ENCODE data around the gene KLHL36. TPM values are rescaled to one million over a fixed set of nuclear protein-coding genes. Genes with fewer than 3 reads are reported as not detected.

KLHL36 gene
- total RNA-seq, 1 donor from 2014 or later: 39.3 TPM

DNA sequence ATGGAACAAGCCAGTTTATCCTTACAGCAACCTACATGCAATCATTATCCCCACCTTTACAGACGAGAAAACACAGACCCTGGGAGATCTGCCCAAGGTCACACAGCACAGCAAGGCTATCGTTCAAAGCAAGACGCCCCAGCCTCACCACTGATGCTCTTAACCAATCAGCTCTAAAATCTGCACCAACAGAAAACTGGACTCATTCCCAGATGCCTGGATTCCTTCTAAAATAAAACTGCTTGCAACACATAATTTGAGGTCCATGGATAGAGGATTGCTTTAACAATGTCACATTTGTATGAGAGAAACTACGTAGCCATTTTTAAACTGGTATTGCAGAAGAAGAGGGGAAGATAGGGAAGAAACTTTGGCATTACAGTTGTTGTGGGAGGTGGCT is 37.3 kb upstream of the KLHL36 start:
- DNase-seq (ENCODE audit: extremely low spot score in 2 of 2): no peak
- intact Hi-C loops (cut with DNase I): no loop called here
- Histone ChIP-seq H3K9me3 (no peaks in the 10 kb centered on the region), H3K4me3 (no peak overlapping the region), H3K27ac (no peak overlapping the region), H3K27me3 (no peaks in the 10 kb centered on the region), H3K4me1 (peaks cover 13% of the 10 kb centered on the region), H3K36me3 (no peaks in the 10 kb centered on the region)
- no peak for TF ChIP-seq POLR2AphosphoS5 (IDR thresholded peaks at IDR 0.05; ENCODE audit: insufficient read depth in 1 of 2, low read depth in 1 of 2)
- TF ChIP-seq, protein P1, sequence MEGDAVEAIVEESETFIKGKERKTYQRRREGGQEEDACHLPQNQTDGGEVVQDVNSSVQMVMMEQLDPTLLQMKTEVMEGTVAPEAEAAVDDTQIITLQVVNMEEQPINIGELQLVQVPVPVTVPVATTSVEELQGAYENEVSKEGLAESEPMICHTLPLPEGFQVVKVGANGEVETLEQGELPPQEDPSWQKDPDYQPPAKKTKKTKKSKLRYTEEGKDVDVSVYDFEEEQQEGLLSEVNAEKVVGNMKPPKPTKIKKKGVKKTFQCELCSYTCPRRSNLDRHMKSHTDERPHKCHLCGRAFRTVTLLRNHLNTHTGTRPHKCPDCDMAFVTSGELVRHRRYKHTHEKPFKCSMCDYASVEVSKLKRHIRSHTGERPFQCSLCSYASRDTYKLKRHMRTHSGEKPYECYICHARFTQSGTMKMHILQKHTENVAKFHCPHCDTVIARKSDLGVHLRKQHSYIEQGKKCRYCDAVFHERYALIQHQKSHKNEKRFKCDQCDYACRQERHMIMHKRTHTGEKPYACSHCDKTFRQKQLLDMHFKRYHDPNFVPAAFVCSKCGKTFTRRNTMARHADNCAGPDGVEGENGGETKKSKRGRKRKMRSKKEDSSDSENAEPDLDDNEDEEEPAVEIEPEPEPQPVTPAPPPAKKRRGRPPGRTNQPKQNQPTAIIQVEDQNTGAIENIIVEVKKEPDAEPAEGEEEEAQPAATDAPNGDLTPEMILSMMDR (IDR thresholded peaks at IDR 0.05): no peak
- TF ChIP-seq POLR2A (IDR thresholded peaks at IDR 0.05): no peak

DNA sequence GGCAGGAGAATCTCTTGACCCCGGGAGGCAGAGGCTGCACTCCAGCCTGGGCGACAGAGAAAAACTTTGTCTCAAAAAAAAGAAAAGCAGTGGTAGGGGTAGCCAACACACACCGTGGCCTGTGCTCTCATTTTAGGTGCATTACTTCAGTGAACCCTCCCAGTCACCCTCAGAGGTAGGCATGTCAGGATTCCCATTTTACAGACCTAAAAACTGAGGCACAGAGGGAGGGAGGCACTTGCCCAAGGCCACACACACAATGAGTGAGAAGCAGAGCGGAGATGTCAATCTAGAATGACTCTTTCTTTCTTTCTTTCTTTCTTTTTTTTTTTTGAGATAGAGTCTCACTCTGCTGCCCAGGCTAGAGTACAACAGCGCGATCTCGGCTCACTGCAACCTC is 35.6 kb upstream of the KLHL36 start:
- Histone ChIP-seq H3K4me3 (no peak overlapping the region), H3K4me1 (peaks cover 29% of the 10 kb centered on the region), H3K9me3 (no peaks in the 10 kb centered on the region), H3K27me3 (no peaks in the 10 kb centered on the region), H3K27ac (no peak overlapping the region), H3K36me3 (no peaks in the 10 kb centered on the region)
- TF ChIP-seq, protein P1 (IDR thresholded peaks at IDR 0.05): no peak
- TF ChIP-seq POLR2A (IDR thresholded peaks at IDR 0.05): no peak
- no peak for TF ChIP-seq POLR2AphosphoS5 (IDR thresholded peaks at IDR 0.05; ENCODE audit: insufficient read depth in 1 of 2, low read depth in 1 of 2)
- intact Hi-C loops (cut with DNase I): no loop called here
- DNase-seq (ENCODE audit: extremely low spot score in 2 of 2): no peak

GRCh38 chr16:84613408-84614072 is 34.8 kb upstream of the KLHL36 start:
- no peak for DNase-seq (ENCODE audit: extremely low spot score in 2 of 2)
- Histone ChIP-seq H3K27me3 (no peaks in the 10 kb centered on the region), H3K4me1 (peaks cover 33% of the 10 kb centered on the region), H3K36me3 (no peaks in the 10 kb centered on the region), H3K27ac (no peak overlapping the region), H3K9me3 (no peaks in the 10 kb centered on the region), H3K4me3 (no peak overlapping the region)
- TF ChIP-seq POLR2A (IDR thresholded peaks at IDR 0.05) (no peak), POLR2AphosphoS5 (IDR thresholded peaks at IDR 0.05; ENCODE audit: insufficient read depth in 1 of 2, low read depth in 1 of 2) (no peak)
- TF ChIP-seq, protein P1 (IDR thresholded peaks at IDR 0.05): no peak
- intact Hi-C loops (cut with DNase I): no loop called here

GRCh38 chr16:84614073-84614459 is 34.2 kb upstream of the KLHL36 start:
- Histone ChIP-seq H3K4me3 (no peak overlapping the region), H3K27me3 (no peaks in the 10 kb centered on the region), H3K4me1 (peaks cover 38% of the 10 kb centered on the region), H3K27ac (peak overlapping the region; percentile 15), H3K9me3 (no peaks in the 10 kb centered on the region), H3K36me3 (no peaks in the 10 kb centered on the region)
- no peak for DNase-seq (ENCODE audit: extremely low spot score in 2 of 2)
- intact Hi-C loops (cut with DNase I): no loop called here
- TF ChIP-seq, protein P1 (IDR thresholded peaks at IDR 0.05): no peak
- TF ChIP-seq POLR2A (IDR thresholded peaks at IDR 0.05) (no peak), POLR2AphosphoS5 (IDR thresholded peaks at IDR 0.05; ENCODE audit: insufficient read depth in 1 of 2, low read depth in 1 of 2) (no peak)

GRCh38 chr16:84614623-84614967 is 33.7 kb upstream of the KLHL36 start:
- intact Hi-C loops (cut with DNase I): no loop called here
- H3K9me3 ChIP-seq: no peaks in the 10 kb centered on the region
- peaks cover 39% of the 10 kb centered on the region for H3K4me1 ChIP-seq
- no peak for DNase-seq (ENCODE audit: extremely low spot score in 2 of 2)
- TF ChIP-seq, protein P1 (IDR thresholded peaks at IDR 0.05): no peak
- TF ChIP-seq POLR2A (IDR thresholded peaks at IDR 0.05) (no peak), POLR2AphosphoS5 (IDR thresholded peaks at IDR 0.05; ENCODE audit: insufficient read depth in 1 of 2, low read depth in 1 of 2) (no peak)
- no peaks in the 10 kb centered on the region for H3K27me3 ChIP-seq
- H3K4me3 ChIP-seq: no peak overlapping the region
- peak overlapping the region; percentile 15 for H3K27ac ChIP-seq
- H3K36me3 ChIP-seq: no peaks in the 10 kb centered on the region

All from vagina (tissue), 2 donors.